GM18508 (cell line): Measurements from ENCODE around the gene MRPL42.
A peak's percentile ranks its signal among the peaks of the same experiment; 100 is the strongest.
"Not testable (repeated sequence)": the region's sequence is repeated elsewhere in the genome, so short reads cannot be mapped to it uniquely, and the experiment has no call there.

Source experiments
- ATAC-seq: cut with Tn5 transposase; IDR thresholded peaks from one replicate; pipeline ENCODE4 v1.9.1; 2021; ENCODE audit warnings: moderate number of reproducible peaks; ENCODE audit not compliant: insufficient read depth, unreplicated experiment

MRPL42 gene

GRCh38 chr12:93536111-93536765 lies 68.9 kb downstream of the MRPL42 start:
- no peak for ATAC-seq

DNA sequence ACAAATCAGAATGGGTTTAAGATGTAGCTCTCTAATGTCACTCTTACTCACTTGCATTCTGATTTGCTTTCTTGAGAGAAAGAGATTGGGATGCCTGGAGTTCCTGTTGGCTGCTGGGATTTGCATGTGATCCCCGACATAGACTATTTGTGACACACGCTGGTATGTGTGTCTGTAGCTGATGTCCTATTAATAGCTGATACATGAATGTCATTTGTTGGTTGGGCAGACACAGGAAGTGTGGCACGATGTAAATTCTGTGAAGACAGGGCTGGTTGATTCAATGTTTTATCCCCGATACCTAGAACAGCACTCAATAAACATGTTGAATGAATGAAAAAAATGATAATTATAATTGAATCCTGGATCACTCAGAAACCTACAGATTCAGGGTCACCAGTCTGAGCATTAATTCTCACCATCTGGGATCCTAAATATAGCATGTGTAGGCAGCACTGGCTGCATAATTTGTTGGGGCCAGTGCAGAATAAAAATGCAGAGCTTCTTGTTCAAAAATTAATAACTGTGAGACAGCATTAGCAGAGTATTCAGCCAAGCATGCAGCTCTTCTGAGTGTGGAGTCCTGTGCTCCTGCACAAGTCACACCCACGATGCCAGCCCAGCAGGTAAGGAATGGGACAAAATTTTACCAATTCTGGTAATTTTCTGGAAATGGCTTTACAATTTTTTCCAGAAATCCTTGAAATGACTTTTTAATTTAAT lies 69.6 kb downstream of the MRPL42 start:
- ATAC-seq = peak; percentile 92

- no peak for ATAC-seq
Measured at GRCh38 chr12:93537769-93538168, 70.5 kb downstream of the MRPL42 start.

- no peak for ATAC-seq
Measured at GRCh38 chr12:93539821-93540220, 72.5 kb downstream of the MRPL42 start.

GRCh38 chr12:93540466-93540865 lies 73.2 kb downstream of the MRPL42 start:
- no peak for ATAC-seq

- no peak for ATAC-seq
Measured at GRCh38 chr12:93541578-93542225, 74.4 kb downstream of the MRPL42 start.

GRCh38 chr12:93547778-93548177 lies 80.5 kb downstream of the MRPL42 start:
- ATAC-seq = no peak

GRCh38 chr12:93549174-93549573 lies 81.9 kb downstream of the MRPL42 start:
- ATAC-seq = no peak

DNA sequence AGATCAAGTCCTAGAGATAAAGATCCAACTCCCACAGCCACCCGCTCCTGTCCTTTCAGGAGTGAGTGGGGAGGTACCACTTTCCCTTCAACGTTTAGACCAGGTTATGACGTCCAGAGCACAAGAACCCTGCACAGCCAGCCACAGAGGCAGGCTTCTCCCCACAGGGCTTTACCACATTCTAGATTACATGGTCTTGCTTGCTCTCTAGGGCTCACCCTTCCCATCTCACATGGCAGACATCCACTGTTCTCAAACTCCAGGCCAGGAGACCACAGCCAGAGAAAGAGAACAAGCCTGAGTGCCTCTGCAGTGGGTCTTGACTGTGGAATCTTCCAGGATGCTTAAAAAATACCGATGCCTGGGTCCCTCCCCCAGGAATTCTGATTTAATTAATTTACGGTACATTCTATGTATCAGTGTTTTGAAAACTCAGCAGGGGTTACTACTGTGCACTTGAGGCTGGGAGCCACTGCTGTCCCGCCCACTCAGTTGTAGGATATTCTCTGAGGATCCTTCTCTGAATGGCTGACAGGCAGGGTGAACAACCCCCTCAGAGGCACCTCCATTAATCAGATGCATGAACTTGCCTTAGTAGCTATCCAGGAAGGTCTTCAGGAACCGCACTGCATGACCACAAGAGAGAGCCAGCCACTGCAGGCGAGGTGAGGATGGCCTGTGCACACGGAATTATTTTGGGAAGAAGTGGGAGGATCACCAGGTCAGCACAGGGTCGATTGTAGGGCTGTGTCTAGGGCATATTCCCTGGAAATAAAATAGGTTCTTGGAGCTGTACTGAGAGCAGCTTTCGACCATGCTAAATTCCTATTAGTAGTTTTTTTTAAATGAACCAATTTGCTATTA lies 83.7 kb downstream of the MRPL42 start:
- no peak for ATAC-seq

DNA sequence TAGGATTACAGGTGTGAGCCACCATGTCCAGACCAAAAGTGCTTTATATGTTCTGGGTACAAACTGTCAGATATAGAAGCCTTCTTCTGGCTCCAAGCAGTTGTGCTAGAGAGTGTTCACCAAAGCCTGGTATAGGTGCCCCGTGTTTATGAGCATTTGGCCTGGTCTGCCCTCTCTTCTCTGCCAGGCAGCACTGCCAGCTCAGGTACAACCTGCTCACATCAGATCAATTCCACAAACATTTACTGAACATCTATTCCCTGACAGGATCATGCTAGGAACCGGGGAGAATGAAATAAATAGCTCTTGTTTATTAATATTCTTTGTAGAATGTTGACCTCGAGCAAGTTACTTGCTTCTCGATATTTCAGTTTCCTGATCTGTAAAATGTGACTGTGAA lies 85.1 kb downstream of the MRPL42 start:
- no peak for ATAC-seq

DNA sequence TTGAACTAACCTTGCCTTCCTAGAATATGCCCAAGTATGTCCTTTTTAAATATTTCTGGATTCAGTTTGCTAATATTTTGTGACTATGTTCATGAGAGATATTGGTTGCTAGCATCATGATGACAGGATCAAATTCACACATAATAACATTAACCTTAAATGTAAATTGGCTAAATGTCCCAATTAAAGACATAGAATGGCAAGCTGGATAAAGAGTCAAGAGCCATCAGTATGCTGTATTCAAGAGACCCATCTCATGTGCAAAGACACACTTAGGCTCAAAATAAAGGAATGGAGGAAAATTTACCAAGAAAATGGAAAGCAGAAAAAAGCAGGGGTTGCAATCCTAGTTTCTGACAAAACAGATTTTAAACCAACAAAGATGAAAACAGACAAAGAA lies 90.6 kb downstream of the MRPL42 start:
- ATAC-seq = not testable (repeated sequence)

GRCh38 chr12:93558685-93559084 lies 91.4 kb downstream of the MRPL42 start:
- ATAC-seq = not testable (repeated sequence)

DNA sequence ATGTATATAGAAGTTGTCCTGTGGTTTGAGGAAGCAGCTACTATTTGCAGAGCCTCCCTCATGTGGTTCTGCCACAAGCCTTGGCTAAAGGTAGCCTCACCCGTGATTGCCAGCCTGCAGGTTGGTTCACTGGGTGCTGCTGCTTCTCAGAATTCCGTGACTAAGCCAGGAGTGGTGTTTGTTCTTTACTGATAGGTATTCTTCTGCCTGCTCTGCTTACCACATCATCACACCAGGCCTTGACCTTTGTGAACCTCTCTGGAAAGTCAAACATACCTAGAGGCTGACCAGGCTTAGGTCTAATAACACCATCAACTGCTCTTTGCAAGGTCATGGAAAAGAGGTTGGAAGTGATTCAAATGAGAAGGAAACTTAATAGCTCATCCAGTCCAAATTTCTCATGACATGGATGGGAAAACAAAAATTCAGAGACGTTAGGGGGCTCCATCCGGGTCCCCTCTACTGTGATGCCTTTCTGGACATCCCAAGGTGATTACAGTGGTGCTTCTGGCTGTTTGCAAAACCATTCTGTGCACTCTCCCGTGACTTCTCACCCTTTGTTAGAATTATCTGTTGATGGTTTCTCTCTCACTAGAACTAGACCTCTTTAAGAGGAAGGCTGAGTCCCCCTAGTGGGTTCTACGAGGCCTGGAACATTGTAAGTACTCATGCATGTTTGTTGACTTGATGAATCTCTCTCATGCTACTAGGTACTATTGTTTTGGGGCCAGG lies 96.7 kb downstream of the MRPL42 start:
- no peak for ATAC-seq

- ATAC-seq = no peak
Measured at GRCh38 chr12:93565760-93566159, 98.4 kb downstream of the MRPL42 start.
